Transverse colon (tissue), 4 donors: ENCODE data around the gene SRSF12.

ENCODE experiments used
- CTCF ChIP-seq, 5 experiments: fragments of 200-600 bp in 3 of 5; fragments of 450-650 bp in 2 of 5; sonication (generic) in 3 of 5; IDR thresholded peaks; 1 replicate in 2 of 5; 2 replicates in 3 of 5; pipeline ENCODE4 v1.5.1; 2016 to 2017; ENCODE audit warnings: antibody characterized with exemption in 5 of 5, inconsistent platforms in 3 of 5, mild to moderate bottlenecking in 2 of 5, moderate library complexity in 1 of 5
- EP300 ChIP-seq: sonication (generic); formaldehyde crosslinking; IDR thresholded peaks from one replicate; pipeline ENCODE4 v1.6.1; 2017; ENCODE audit warnings: antibody characterized with exemption, low read depth
- POLR2A ChIP-seq: fragments of 450-650 bp; IDR thresholded peaks from one replicate; pipeline ENCODE4 v1.6.1; 2016; ENCODE audit warnings: antibody characterized with exemption, mild to moderate bottlenecking, moderate library complexity
- POLR2AphosphoS5 ChIP-seq, 3 donors: sonication (generic); formaldehyde crosslinking; IDR thresholded peaks; one replicate each; pipeline ENCODE4 v1.6.1; 2016; ENCODE audit warnings: antibody characterized with exemption in 3 of 3

- TF ChIP-seq CTCF (IDR thresholded peaks at IDR 0.05) (no peak), POLR2A (no peak), EP300 (no peak), POLR2AphosphoS5 (IDR thresholded peaks at IDR 0.05) (peak in 2 of 3 donors; percentile 4 to 5)
These were observed 35.4 kb downstream of the SRSF12 start for GRCh38 chr6:89082486-89082891.
